Large intestine (tissue), 3 donors: ENCODE results near the gene SLC25A21. TPM values are rescaled to one million over a fixed set of nuclear protein-coding genes. Genes with fewer than 3 reads are reported as not detected.

Experiments
- DNase-seq, 2 donors: peaks; one replicate each; pipeline versions ENCODE4 v3.0.0 to v3.0.0-alpha.2; 2013
- H3K27ac ChIP-seq: one replicate; pipeline ENCODE4 v1.5.1; 2013; ENCODE audit warnings: low read length
- H3K27me3 ChIP-seq: 2 replicates; pipeline ENCODE4 v1.6.1; 2013; ENCODE audit warnings: low read length; ENCODE audit not compliant: control insufficient read depth, insufficient read depth
- H3K36me3 ChIP-seq: 2 replicates; pipeline ENCODE4 v1.6.1; 2013; ENCODE audit warnings: low read length; ENCODE audit not compliant: control insufficient read depth, insufficient read depth
- H3K4me1 ChIP-seq: one replicate; pipeline ENCODE4 v1.6.1; 2013; ENCODE audit warnings: low read length; ENCODE audit not compliant: control insufficient read depth, insufficient read depth
- H3K4me3 ChIP-seq: one replicate; pipeline ENCODE4 v1.5.1; 2013; ENCODE audit warnings: low read length
- H3K9me3 ChIP-seq: one replicate; pipeline ENCODE4 v1.6.1; 2013; ENCODE audit warnings: mild to moderate bottlenecking, low read depth, low read length, moderate library complexity; ENCODE audit not compliant: control insufficient read depth
- WGBS: methylation state at CpG from one replicate; pipeline ENCODE4 v1.1.5; 2013; ENCODE audit warnings: low lambda C conversion rate; ENCODE audit not compliant: insufficient coverage; 5-methylcytosine and 5-hydroxymethylcytosine counted together
- polyA plus RNA-seq: library from polyadenylated mRNA; unstranded; fragments of 120-200 nt; gene quantifications from one replicate; pipeline ENCODE4 v1.2.1, GENCODE V29; 2013

The SLC25A21 gene
- polyA plus RNA-seq, 1 donor = 0.58 TPM

- Histone ChIP-seq H3K4me3 (no peak overlapping the region), H3K4me1 (no peaks in the 10 kb centered on the region), H3K9me3 (no peaks in the 10 kb centered on the region), H3K27me3 (no peaks in the 10 kb centered on the region), H3K27ac (no peak overlapping the region), H3K36me3 (no peaks in the 10 kb centered on the region)
- no CpG with 5 or more reads among the region's 3 CpGs for WGBS
- no peak for DNase-seq
These were observed 27.6 kb downstream of the SLC25A21 start for GRCh38 chr14:37144729-37145363.

- no peaks in the 10 kb centered on the region for H3K9me3 ChIP-seq
- H3K4me1 ChIP-seq = no peaks in the 10 kb centered on the region
- no peaks in the 10 kb centered on the region for H3K27me3 ChIP-seq
- no peak overlapping the region for H3K4me3 ChIP-seq
- whole genome bisulfite sequencing = 71% methylated on average over 1 of the region's 2 CpGs
- no peaks in the 10 kb centered on the region for H3K36me3 ChIP-seq
- DNase-seq = no peak
- no peak overlapping the region for H3K27ac ChIP-seq
These were observed 28.9 kb downstream of the SLC25A21 start for GRCh38 chr14:37143475-37143874.

- WGBS = no CpG with 5 or more reads among the region's 3 CpGs
- no peaks in the 10 kb centered on the region for H3K4me1 ChIP-seq
These were observed 29.5 kb downstream of the SLC25A21 start for GRCh38 chr14:37142835-37143401.

DNA sequence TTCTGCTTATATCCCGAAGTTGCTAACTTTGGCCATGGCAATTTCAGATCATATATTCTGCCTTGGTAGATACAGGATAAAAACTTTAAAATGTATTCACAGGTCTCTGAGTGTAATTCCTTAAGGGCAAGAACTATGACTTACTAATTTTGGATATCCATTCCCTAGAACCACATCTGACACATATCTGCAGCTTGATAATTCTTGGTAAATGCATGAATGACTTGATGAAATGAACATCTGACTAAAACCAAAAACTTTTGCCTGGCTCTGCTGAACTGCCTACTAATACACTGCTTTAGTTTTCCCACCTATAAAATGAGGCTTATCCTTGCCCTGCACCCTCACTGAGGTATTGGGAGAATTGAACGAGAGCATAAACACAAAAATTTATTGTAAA is 32.2 kb downstream of the SLC25A21 start:
- WGBS = no CpG with 5 or more reads among the region's 2 CpGs

More at GRCh38 chr14:37142835-37143401, 29.5 kb downstream of the SLC25A21 start:
- DNase-seq = no peak
- H3K9me3 ChIP-seq = no peaks in the 10 kb centered on the region
- H3K4me3 ChIP-seq = no peak overlapping the region
- no peaks in the 10 kb centered on the region for H3K36me3 ChIP-seq
- no peaks in the 10 kb centered on the region for H3K27me3 ChIP-seq
- H3K27ac ChIP-seq = no peak overlapping the region

DNA sequence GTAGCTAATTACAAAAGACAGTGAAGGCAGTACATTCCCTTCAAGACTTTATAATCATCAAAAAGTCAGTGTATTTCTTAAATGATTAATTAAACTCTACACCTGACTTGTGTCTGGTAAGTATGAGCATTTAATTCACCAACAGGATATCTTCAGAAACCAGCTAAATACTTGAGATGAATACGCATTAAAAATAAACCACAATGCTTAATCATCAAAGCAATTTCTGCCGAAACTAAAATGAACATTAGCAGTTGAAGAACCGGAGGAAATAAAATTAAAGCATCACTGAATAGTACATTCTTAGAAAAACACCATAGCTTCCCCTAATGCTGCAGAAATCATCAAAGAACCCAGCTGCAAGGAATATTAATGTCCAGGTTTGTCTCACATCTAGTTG is 32.7 kb downstream of the SLC25A21 start:
- Histone ChIP-seq H3K36me3 (no peaks in the 10 kb centered on the region), H3K27ac (no peak overlapping the region), H3K4me3 (no peak overlapping the region), H3K4me1 (no peaks in the 10 kb centered on the region), H3K9me3 (no peaks in the 10 kb centered on the region), H3K27me3 (no peaks in the 10 kb centered on the region)
- WGBS = 73% methylated on average over 3 of the region's 3 CpGs
- no peak for DNase-seq

More for the DNA sequence above, 32.2 kb downstream of the SLC25A21 start:
- no peaks in the 10 kb centered on the region for H3K9me3 ChIP-seq
- no peak overlapping the region for H3K4me3 ChIP-seq
- no peak overlapping the region for H3K27ac ChIP-seq
- no peaks in the 10 kb centered on the region for H3K27me3 ChIP-seq
- H3K36me3 ChIP-seq = no peaks in the 10 kb centered on the region
- no peak for DNase-seq
- no peaks in the 10 kb centered on the region for H3K4me1 ChIP-seq

DNA sequence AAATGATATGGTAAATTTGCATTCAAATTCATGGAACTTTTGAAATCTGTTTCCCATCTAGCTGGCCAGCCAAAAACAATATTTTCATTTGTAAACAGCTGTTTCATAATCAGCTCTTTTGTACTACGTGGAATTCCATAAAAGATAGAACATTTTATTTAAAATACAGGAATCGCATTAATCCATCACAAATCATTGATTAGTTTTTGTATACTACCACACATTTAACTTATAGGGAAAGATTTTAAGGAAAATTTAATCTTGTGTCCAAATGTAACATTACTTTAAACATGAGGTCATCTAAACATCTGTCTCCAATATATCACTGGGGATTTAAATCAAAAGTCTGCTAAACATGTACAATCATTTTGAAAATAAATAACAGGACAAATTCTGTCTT is 33.5 kb downstream of the SLC25A21 start:
- no peak for DNase-seq
- no peak overlapping the region for H3K4me3 ChIP-seq
- no peaks in the 10 kb centered on the region for H3K4me1 ChIP-seq
- WGBS = 80% methylated on average over 1 of the region's 2 CpGs
- H3K27me3 ChIP-seq = no peaks in the 10 kb centered on the region
- H3K27ac ChIP-seq = no peak overlapping the region
- no peaks in the 10 kb centered on the region for H3K9me3 ChIP-seq
- no peaks in the 10 kb centered on the region for H3K36me3 ChIP-seq

DNA sequence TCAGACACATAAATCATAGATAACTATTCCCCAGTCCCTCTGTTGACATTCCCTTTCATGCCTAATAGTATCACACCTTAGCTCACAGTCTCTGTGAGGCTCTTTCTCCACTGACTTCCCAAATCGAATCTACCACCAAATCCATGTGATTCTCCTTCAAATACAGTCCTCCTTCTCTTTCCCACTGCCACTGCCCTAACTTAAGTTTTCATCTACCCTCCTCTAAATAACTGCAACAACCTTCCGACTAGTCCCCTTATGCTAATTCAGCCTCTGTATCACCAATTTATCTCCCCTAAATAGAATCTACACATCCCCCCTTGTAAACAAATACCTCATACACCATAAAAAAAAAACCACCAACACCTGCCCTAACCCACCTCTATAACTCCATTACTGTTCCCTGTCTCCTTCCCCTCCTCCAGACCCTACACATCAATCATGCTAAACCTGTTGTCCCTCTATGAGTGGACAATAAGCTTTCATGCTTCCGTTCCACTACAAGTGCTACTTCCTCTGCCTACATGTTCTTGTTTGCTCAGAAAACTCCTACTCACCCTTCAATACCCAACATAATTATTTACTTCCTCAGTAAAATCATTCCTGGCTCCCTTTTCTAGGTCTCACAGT is 39.0 kb downstream of the SLC25A21 start:
- no peaks in the 10 kb centered on the region for H3K27me3 ChIP-seq
- WGBS = 76% methylated on average over 3 of the region's 3 CpGs
- H3K36me3 ChIP-seq = no peaks in the 10 kb centered on the region
- H3K9me3 ChIP-seq = no peaks in the 10 kb centered on the region
- H3K4me1 ChIP-seq = no peaks in the 10 kb centered on the region
- DNase-seq = no peak
- H3K27ac ChIP-seq = no peak overlapping the region
- H3K4me3 ChIP-seq = no peak overlapping the region

- DNase-seq = no peak
- Histone ChIP-seq H3K27me3 (no peaks in the 10 kb centered on the region), H3K4me1 (no peaks in the 10 kb centered on the region), H3K4me3 (no peak overlapping the region), H3K36me3 (no peaks in the 10 kb centered on the region), H3K27ac (no peak overlapping the region), H3K9me3 (no peaks in the 10 kb centered on the region)
- WGBS = no CpG with 5 or more reads among the region's 2 CpGs
These were observed 41.2 kb downstream of the SLC25A21 start for GRCh38 chr14:37131205-37131604.

- no CpG with 5 or more reads among the region's 7 CpGs for WGBS
These were observed 43.4 kb downstream of the SLC25A21 start for GRCh38 chr14:37129047-37129446.

GRCh38 chr14:37124614-37125013 is 47.8 kb downstream of the SLC25A21 start:
- Histone ChIP-seq H3K9me3 (no peaks in the 10 kb centered on the region), H3K36me3 (no peaks in the 10 kb centered on the region), H3K27me3 (no peaks in the 10 kb centered on the region), H3K27ac (no peak overlapping the region), H3K4me3 (no peak overlapping the region), H3K4me1 (no peaks in the 10 kb centered on the region)
- no CpG with 5 or more reads among the region's 3 CpGs for WGBS
- no peak for DNase-seq

More at GRCh38 chr14:37129047-37129446, 43.4 kb downstream of the SLC25A21 start:
- Histone ChIP-seq H3K36me3 (no peaks in the 10 kb centered on the region), H3K27me3 (no peaks in the 10 kb centered on the region), H3K9me3 (no peaks in the 10 kb centered on the region), H3K4me1 (no peaks in the 10 kb centered on the region), H3K27ac (no peak overlapping the region), H3K4me3 (no peak overlapping the region)
- no peak for DNase-seq
